Measurements from ENCODE around the gene SESN3. TPM values are rescaled to one million over a fixed set of nuclear protein-coding genes. Genes with fewer than 3 reads are reported as not detected.

Gene SESN3
- total RNA-seq, 1 donor = 6.9 TPM

DNA sequence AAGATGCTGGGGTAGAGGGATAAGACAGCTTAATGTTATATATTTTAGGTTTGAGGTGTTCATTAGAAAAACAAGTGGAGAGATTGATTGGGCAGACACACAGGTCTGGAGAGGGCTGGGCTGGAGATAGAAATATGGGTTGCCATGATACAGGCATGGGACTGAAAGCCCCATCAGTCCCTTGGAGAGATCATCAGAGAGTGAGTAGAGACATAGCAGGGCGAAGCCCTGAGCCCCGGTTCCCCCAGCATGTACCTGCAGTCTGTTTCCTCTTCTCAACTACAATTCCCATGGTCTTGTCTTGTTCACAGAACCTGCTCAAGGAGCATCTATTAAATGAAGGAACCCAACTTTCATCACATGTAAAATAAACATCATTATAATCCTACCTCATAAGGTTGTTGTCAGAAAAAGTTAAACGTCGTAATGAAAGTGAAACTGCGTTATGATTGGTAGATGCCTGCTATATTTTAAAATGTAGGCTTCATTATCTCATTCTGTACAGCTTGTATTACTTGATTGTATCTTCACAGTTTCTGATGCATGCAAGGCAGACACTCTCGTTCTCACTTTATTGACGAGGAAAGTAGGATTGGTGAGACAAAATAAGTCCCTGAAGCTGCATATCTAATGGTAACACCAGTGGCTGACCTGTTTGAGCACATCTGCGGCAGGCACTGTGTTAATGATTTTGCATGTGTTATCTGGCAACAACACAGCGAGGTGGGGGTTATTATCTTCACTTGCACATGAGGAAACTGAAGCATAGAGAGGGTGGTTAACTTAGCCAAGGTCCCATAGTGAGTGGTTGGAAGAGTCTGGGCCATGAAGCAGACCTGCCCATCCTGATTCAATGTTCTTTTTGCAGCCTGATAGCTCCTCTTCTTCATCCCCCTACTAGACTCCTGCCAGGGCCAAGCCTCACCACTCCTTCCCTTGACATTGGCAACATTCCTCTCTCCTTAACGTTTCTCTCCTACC, 77.8 kb downstream of the SESN3 start:
- no peak for DNase-seq (ENCODE audit: low read depth)
- TF ChIP-seq CTCF (IDR thresholded peaks at IDR 0.05; ENCODE audit: insufficient read depth, low read depth, low read length) = no peak
- no peak overlapping the region for H3K4me3 ChIP-seq (ENCODE audit: low read depth, low read length)

- peak overlapping the region; percentile 48 for H3K4me3 ChIP-seq (ENCODE audit: low read depth, low read length)
- TF ChIP-seq CTCF (IDR thresholded peaks at IDR 0.05; ENCODE audit: insufficient read depth, low read depth, low read length) = peak; percentile 85
- DNase-seq (ENCODE audit: low read depth) = peak; percentile 89
Measured at GRCh38 chr11:95150956-95151684, 79.9 kb downstream of the SESN3 start.

DNA sequence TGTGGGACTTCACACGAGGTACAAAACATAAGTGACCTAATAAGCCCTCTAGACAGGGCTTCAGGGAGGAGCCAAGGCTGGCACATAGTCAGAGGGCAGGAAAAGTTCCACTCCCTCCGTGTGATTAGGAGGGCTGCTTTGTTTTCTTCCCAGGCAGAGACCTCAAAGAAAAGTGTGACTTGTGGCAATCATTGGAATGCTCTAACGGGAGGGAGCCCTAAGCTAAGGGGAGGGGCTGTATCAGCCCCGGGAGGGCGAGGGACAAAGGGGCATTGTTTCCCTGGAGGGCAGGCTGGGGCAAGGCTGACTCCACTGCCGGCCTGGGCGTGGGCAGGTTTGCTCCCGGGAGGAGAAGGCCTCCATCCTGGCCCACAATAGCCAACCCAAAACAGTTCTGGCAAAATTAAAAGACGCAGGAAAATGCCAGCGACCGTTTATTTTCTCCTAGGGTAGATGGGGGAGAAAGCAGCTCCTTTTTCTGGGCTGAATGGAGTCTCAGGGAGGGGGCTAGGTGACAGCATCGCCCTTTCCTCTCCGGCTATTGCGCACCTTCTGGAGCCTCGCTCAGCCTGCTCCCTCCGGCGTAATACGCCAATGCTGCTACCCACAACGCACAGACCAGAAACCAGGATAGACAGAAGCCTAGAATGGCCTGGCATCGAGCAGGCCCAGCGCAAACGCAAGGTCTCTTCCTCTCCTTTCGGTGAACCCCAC, 81.2 kb downstream of the SESN3 start:
- no peak for TF ChIP-seq CTCF (IDR thresholded peaks at IDR 0.05; ENCODE audit: insufficient read depth, low read depth, low read length)
- no peak for DNase-seq (ENCODE audit: low read depth)
- no peak overlapping the region for H3K4me3 ChIP-seq (ENCODE audit: low read depth, low read length)

GRCh38 chr11:95148938-95149337, 82.1 kb downstream of the SESN3 start:
- no peak overlapping the region for H3K4me3 ChIP-seq (ENCODE audit: low read depth, low read length)
- TF ChIP-seq CTCF (IDR thresholded peaks at IDR 0.05; ENCODE audit: insufficient read depth, low read depth, low read length) = no peak
- peak; percentile 6 for DNase-seq (ENCODE audit: low read depth)

DNA sequence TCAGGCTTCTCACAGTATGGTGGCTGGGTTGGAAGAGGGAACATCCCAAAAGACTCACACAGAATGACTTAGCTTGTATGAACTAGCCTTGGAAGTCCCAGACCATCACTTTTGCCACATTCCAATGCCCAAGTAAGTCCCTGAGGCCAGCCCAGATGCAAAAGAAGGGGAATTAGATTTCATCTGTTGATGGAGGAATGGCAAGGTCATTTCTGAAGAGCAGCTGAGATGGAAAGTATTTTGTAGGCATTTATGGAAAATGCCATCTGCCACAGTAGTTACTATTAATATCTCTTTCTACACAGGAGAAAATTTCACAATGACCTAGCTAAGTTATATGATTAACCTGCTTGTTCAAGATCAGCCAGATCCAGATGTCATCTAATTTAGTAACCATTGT, 82.6 kb downstream of the SESN3 start:
- TF ChIP-seq CTCF (IDR thresholded peaks at IDR 0.05; ENCODE audit: insufficient read depth, low read depth, low read length) = no peak
- H3K4me3 ChIP-seq (ENCODE audit: low read depth, low read length) = no peak overlapping the region
- DNase-seq (ENCODE audit: low read depth) = peak; percentile 28

- H3K4me3 ChIP-seq (ENCODE audit: low read depth, low read length) = no peak overlapping the region
- TF ChIP-seq CTCF (IDR thresholded peaks at IDR 0.05; ENCODE audit: insufficient read depth, low read depth, low read length) = no peak
- peak; percentile 96 for DNase-seq (ENCODE audit: low read depth)
Measured at GRCh38 chr11:95147364-95147905, 83.6 kb downstream of the SESN3 start.
